Lower lobe of right lung (tissue), 2 donors: ENCODE results near the gene PHACTR1. TPM values are rescaled to one million over a fixed set of nuclear protein-coding genes. Genes with fewer than 3 reads are reported as not detected.

Source experiments
- ATAC-seq, 2 donors: fragments of 200-7000 bp; cut with Tn5 transposase; one replicate each; pipeline ENCODE4 v1.9.1; 2020 to 2022; ENCODE audit warnings: mild to moderate bottlenecking in 2 of 2, moderate library complexity in 2 of 2
- DNase-seq: peaks from one replicate; pipeline ENCODE4 v3.0.0-alpha.2; 2020
- H3K27ac ChIP-seq: fragments of 200-600 bp; one replicate; pipeline ENCODE4 v1.8.0; 2022
- H3K27me3 ChIP-seq: fragments of 200-600 bp; one replicate; pipeline ENCODE4 v1.8.0; 2022; ENCODE audit warnings: low read depth
- H3K36me3 ChIP-seq: fragments of 200-600 bp; one replicate; pipeline ENCODE4 v1.8.0; 2022; ENCODE audit warnings: mild to moderate bottlenecking
- H3K4me1 ChIP-seq: fragments of 200-600 bp; one replicate; pipeline ENCODE4 v1.8.0; 2022
- H3K4me3 ChIP-seq: fragments of 200-600 bp; one replicate; pipeline ENCODE4 v1.8.0; 2022; ENCODE audit warnings: mild to moderate bottlenecking
- H3K9me3 ChIP-seq: fragments of 200-600 bp; one replicate; pipeline ENCODE4 v1.8.0; 2022
- CTCF ChIP-seq: fragments of 200-600 bp; IDR thresholded peaks from one replicate; pipeline ENCODE4 v1.8.0; 2022; ENCODE audit warnings: antibody characterized with exemption, mild to moderate bottlenecking
- intact Hi-C: fragments of 100-400 bp; cut with DNase I; formaldehyde crosslinking; loops from one replicate; pipeline ENCODE4 v1.11.0; 2022
- total RNA-seq: library from RNA; stranded (reverse); fragmentation: NEBNext Ultra II Directional; extraction: Animal tissue kit (Norgen Biotek cat#: 25700); gene quantifications from one replicate; pipeline ENCODE4 v1.2.1, GENCODE V29; 2021
- donor health status: DM: no; HTN: yes; CAD: no; lungs with severe emphysema.

PHACTR1 gene
- total RNA-seq, 1 donor from 2014 or later = 91.0 TPM

GRCh38 chr6:13278164-13278563 is 561.6 kb downstream of the PHACTR1 start:
- H3K9me3 ChIP-seq = no peaks in the 10 kb centered on the region
- no peak for DNase-seq
- intact Hi-C loops = no loop called here
- H3K27ac ChIP-seq = no peak overlapping the region
- no peaks in the 10 kb centered on the region for H3K4me1 ChIP-seq
- no peak overlapping the region for H3K4me3 ChIP-seq
- H3K36me3 ChIP-seq = peaks cover 66% of the 10 kb centered on the region
- ATAC-seq = no peak
- H3K27me3 ChIP-seq = no peaks in the 10 kb centered on the region
- no peak for TF ChIP-seq CTCF

GRCh38 chr6:13278991-13279390 is 562.4 kb downstream of the PHACTR1 start:
- no peak for ATAC-seq

GRCh38 chr6:13280254-13280653 is 563.7 kb downstream of the PHACTR1 start:
- H3K27me3 ChIP-seq = no peaks in the 10 kb centered on the region
- DNase-seq = no peak
- H3K27ac ChIP-seq = no peak overlapping the region
- ATAC-seq = no peak
- TF ChIP-seq CTCF = no peak
- H3K4me1 ChIP-seq = no peaks in the 10 kb centered on the region
- peaks cover 82% of the 10 kb centered on the region for H3K36me3 ChIP-seq
- no peak overlapping the region for H3K4me3 ChIP-seq
- no peaks in the 10 kb centered on the region for H3K9me3 ChIP-seq
- intact Hi-C loops = no loop called here

More at GRCh38 chr6:13278991-13279390, 562.4 kb downstream of the PHACTR1 start:
- no peaks in the 10 kb centered on the region for H3K27me3 ChIP-seq
- intact Hi-C loops = no loop called here
- DNase-seq = no peak
- no peak for TF ChIP-seq CTCF
- H3K4me1 ChIP-seq = no peaks in the 10 kb centered on the region
- H3K4me3 ChIP-seq = no peak overlapping the region
- H3K27ac ChIP-seq = no peak overlapping the region
- H3K36me3 ChIP-seq = peaks cover 74% of the 10 kb centered on the region
- H3K9me3 ChIP-seq = no peaks in the 10 kb centered on the region

- Histone ChIP-seq H3K9me3 (no peaks in the 10 kb centered on the region), H3K27ac (no peak overlapping the region), H3K36me3 (peaks cover 86% of the 10 kb centered on the region), H3K4me3 (no peak overlapping the region), H3K27me3 (no peaks in the 10 kb centered on the region), H3K4me1 (peaks cover 4% of the 10 kb centered on the region)
- no peak for ATAC-seq
- no peak for TF ChIP-seq CTCF
- intact Hi-C loops = no loop called here
- no peak for DNase-seq
Observed at GRCh38 chr6:13281686-13282085, 565.1 kb downstream of the PHACTR1 start.

- Histone ChIP-seq H3K27me3 (no peaks in the 10 kb centered on the region), H3K4me3 (no peak overlapping the region), H3K27ac (no peak overlapping the region), H3K4me1 (peaks cover 4% of the 10 kb centered on the region), H3K9me3 (peaks cover 6% of the 10 kb centered on the region), H3K36me3 (peaks cover 89% of the 10 kb centered on the region)
- TF ChIP-seq CTCF = no peak
- ATAC-seq = no peak
- intact Hi-C loops = no loop called here
- no peak for DNase-seq
Observed at GRCh38 chr6:13282393-13283069, 566.0 kb downstream of the PHACTR1 start.
